ENCODE data around the gene PYGO1.

Gene PYGO1

GRCh38 chr15:55530861-55531313 is 57.3 kb downstream of the PYGO1 start:
- H3K4me3 ChIP-seq (replicated peaks; ENCODE audit: insufficient read depth, low read length): no peak overlapping the region
- no peak overlapping the region for H3K27ac ChIP-seq (replicated peaks)
- no peaks in the 10 kb centered on the region for H3K27me3 ChIP-seq (ENCODE audit: insufficient read depth, poor library complexity, severe bottlenecking)
- no peak for TF ChIP-seq SPI1 (IDR thresholded peaks at IDR 0.05; ENCODE audit: borderline replicate concordance, low read depth)
- no peak for TF ChIP-seq REST (IDR thresholded peaks at IDR 0.05; ENCODE audit: insufficient replicate concordance, low read depth)
- TF ChIP-seq CTCF (IDR thresholded peaks at IDR 0.05; ENCODE audit: insufficient read depth, low read length): no peak
- TF ChIP-seq POLR2AphosphoS5 (IDR thresholded peaks at IDR 0.05; ENCODE audit: low read depth): no peak
- TF ChIP-seq GABPA (IDR thresholded peaks at IDR 0.05; ENCODE audit: low read depth): no peak
- no peak for DNase-seq (ENCODE audit: low read depth in 1 of 2, low spot score in 1 of 2)

GRCh38 chr15:55528812-55529211 is 59.3 kb downstream of the PYGO1 start:
- TF ChIP-seq POLR2AphosphoS5 (IDR thresholded peaks at IDR 0.05; ENCODE audit: low read depth) (no peak), GABPA (IDR thresholded peaks at IDR 0.05; ENCODE audit: low read depth) (no peak), CTCF (IDR thresholded peaks at IDR 0.05; ENCODE audit: insufficient read depth, low read length) (no peak), REST (IDR thresholded peaks at IDR 0.05; ENCODE audit: insufficient replicate concordance, low read depth) (no peak), SPI1 (IDR thresholded peaks at IDR 0.05; ENCODE audit: borderline replicate concordance, low read depth) (no peak)
- Histone ChIP-seq H3K27ac (replicated peaks) (no peak overlapping the region), H3K4me3 (replicated peaks; ENCODE audit: insufficient read depth, low read length) (no peak overlapping the region), H3K27me3 (ENCODE audit: insufficient read depth, poor library complexity, severe bottlenecking) (peaks cover 3% of the 10 kb centered on the region)
- DNase-seq (ENCODE audit: low read depth in 1 of 2, low spot score in 1 of 2): no peak

- peaks cover 3% of the 10 kb centered on the region for H3K27me3 ChIP-seq (ENCODE audit: insufficient read depth, poor library complexity, severe bottlenecking)
- TF ChIP-seq CTCF (IDR thresholded peaks at IDR 0.05; ENCODE audit: insufficient read depth, low read length) (no peak), POLR2AphosphoS5 (IDR thresholded peaks at IDR 0.05; ENCODE audit: low read depth) (no peak), REST (IDR thresholded peaks at IDR 0.05; ENCODE audit: insufficient replicate concordance, low read depth) (no peak), SPI1 (IDR thresholded peaks at IDR 0.05; ENCODE audit: borderline replicate concordance, low read depth) (no peak), GABPA (IDR thresholded peaks at IDR 0.05; ENCODE audit: low read depth) (no peak)
- no peak overlapping the region for H3K4me3 ChIP-seq (replicated peaks; ENCODE audit: insufficient read depth, low read length)
- no peak overlapping the region for H3K27ac ChIP-seq (replicated peaks)
- no peak for DNase-seq (ENCODE audit: low read depth in 1 of 2, low spot score in 1 of 2)
Observed at GRCh38 chr15:55527150-55527549, 61.0 kb downstream of the PYGO1 start.
